Testis (tissue), 3 donors: ENCODE results near the gene RASSF3. TPM values are rescaled to one million over a fixed set of nuclear protein-coding genes. Genes with fewer than 3 reads are reported as not detected.
A peak's percentile ranks its signal among the peaks of the same experiment; 100 is the strongest.

Experiments
- DNase-seq: peaks from one replicate; pipeline ENCODE4 v3.0.0-alpha.2; 2019
- H3K27ac ChIP-seq, 2 donors: fragments of 200-600 bp; sonication (generic); one replicate each; pipeline ENCODE4 v1.5.1; 2019
- H3K27me3 ChIP-seq: fragments of 200-600 bp; sonication (generic); one replicate; pipeline ENCODE4 v1.5.1; 2019
- H3K36me3 ChIP-seq: fragments of 200-600 bp; sonication (generic); one replicate; pipeline ENCODE4 v1.5.1; 2017; ENCODE audit warnings: low read depth; ENCODE audit errors: missing control alignments
- H3K4me1 ChIP-seq: fragments of 200-600 bp; sonication (generic); one replicate; pipeline ENCODE4 v1.5.1; 2019
- H3K4me3 ChIP-seq, 2 donors: fragments of 200-600 bp; sonication (generic); one replicate each; pipeline ENCODE4 v1.5.1; 2017 to 2019
- H3K9me3 ChIP-seq: fragments of 200-600 bp; sonication (generic); one replicate; pipeline ENCODE4 v1.5.1; 2017
- CTCF ChIP-seq, 3 experiments: fragments of 450-650 bp in 2 of 3; fragments of 200-600 bp in 1 of 3; sonication (generic) in 1 of 3; IDR thresholded peaks; one replicate each; pipeline ENCODE4 v1.5.1; 2016 to 2019; ENCODE audit warnings: antibody characterized with exemption in 3 of 3, mild to moderate bottlenecking in 2 of 3, moderate library complexity in 1 of 3
- POLR2A ChIP-seq: fragments of 450-650 bp; IDR thresholded peaks from one replicate; pipeline ENCODE4 v1.6.1; 2017; ENCODE audit warnings: antibody characterized with exemption, mild to moderate bottlenecking, moderate library complexity
- WGBS, 2 donors: methylation state at CpG; one replicate each; pipeline ENCODE4 v1.1.5; 2018; 5-methylcytosine and 5-hydroxymethylcytosine counted together
- intact Hi-C: fragments of 100-400 bp; cut with DNase I; formaldehyde crosslinking; loops from one replicate; pipeline ENCODE4 v1.15.1; 2023; ENCODE audit warnings: low total_unique reads
- polyA plus RNA-seq: library from polyadenylated mRNA; stranded (reverse); fragments of 350-450 nt; fragmentation: Illumina TruSeq; extraction: RNeasy Lipid Tissue Mini Kit (QIAGEN cat#74804); gene quantifications from one replicate; pipeline ENCODE4 v1.2.3, GENCODE V29; 2014; ENCODE audit warnings: low read depth, low replicate concordance; ENCODE audit not compliant: insufficient read depth
- total RNA-seq, 2 donors: library from RNA; depleted of rRNA; stranded (reverse); fragments of >200 nt; gene quantifications; one replicate each; pipeline ENCODE4 v1.2.3, GENCODE V29; 2016

RASSF3 gene
- total and polyA plus RNA-seq, 3 donors from 2014 or later: 20.3 to 27.5 (median 26.4) TPM

- Histone ChIP-seq H3K27me3 (no peaks in the 10 kb centered on the region), H3K9me3 (no peaks in the 10 kb centered on the region), H3K27ac (no peak overlapping the region), H3K4me3 (no peak overlapping the region), H3K36me3 (no peaks in the 10 kb centered on the region), H3K4me1 (no peaks in the 10 kb centered on the region)
- no peak for DNase-seq
- 74 to 84% methylated on average over 4 of the region's 4 CpGs for WGBS, 2 donors
- TF ChIP-seq POLR2A (no peak), CTCF (IDR thresholded peaks at IDR 0.05) (no peak)
- intact Hi-C loops: no loop called here
These were observed 97.1 kb downstream of the RASSF3 start for GRCh38 chr12:64707362-64707761.

GRCh38 chr12:64707926-64708325 is 97.6 kb downstream of the RASSF3 start:
- H3K27ac ChIP-seq: no peak overlapping the region
- no peaks in the 10 kb centered on the region for H3K27me3 ChIP-seq
- intact Hi-C loops: no loop called here
- DNase-seq: no peak
- H3K4me1 ChIP-seq: no peaks in the 10 kb centered on the region
- H3K9me3 ChIP-seq: no peaks in the 10 kb centered on the region
- H3K36me3 ChIP-seq: no peaks in the 10 kb centered on the region
- 85 to 92% methylated on average over 2 of the region's 2 CpGs for WGBS, 2 donors
- H3K4me3 ChIP-seq: no peak overlapping the region
- TF ChIP-seq CTCF (IDR thresholded peaks at IDR 0.05) (no peak), POLR2A (no peak)

DNA sequence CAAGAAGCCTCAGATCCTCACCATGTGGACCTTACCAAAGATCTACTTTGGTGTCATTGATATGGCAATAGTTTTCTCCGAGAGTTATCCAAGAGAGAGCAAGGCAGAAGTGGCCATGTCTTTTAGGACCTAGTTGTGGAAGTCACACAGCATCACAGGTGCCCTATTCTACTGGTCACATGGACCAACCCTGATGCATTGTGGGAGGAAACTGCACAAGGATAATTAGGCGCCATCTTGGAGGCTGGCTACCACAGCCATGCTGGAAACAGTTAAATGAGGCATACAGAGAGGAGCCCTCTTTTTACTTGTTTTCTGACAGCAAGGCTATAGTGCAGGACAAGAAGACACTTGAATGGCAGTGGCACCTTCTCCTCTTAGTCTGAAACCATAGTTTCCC is 99.1 kb downstream of the RASSF3 start:
- no peaks in the 10 kb centered on the region for H3K4me1 ChIP-seq

DNA sequence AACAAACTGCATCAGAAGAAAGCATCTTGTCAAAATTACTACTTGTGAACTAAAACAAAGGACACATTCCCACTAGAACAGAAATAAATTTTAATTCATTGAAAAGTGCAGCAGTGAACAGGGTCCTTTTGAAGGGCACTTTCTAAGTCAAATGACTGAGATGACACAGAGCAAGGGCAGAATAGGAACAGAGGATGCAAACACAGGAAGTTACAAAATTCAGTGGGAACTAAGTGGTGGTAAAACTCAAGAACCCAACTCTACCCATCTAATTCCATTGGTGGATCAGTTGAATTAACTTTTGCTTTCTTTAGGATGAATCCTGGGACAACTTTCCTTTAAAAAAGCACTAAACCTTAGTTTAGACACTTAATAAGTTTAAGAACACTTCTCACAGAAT is 103.1 kb downstream of the RASSF3 start:
- no peak for TF ChIP-seq CTCF (IDR thresholded peaks at IDR 0.05)
- no peak for TF ChIP-seq POLR2A
- intact Hi-C loops: no loop called here
- Histone ChIP-seq H3K27ac (no peak overlapping the region), H3K4me3 (no peak overlapping the region), H3K36me3 (no peaks in the 10 kb centered on the region), H3K4me1 (no peaks in the 10 kb centered on the region), H3K9me3 (no peaks in the 10 kb centered on the region), H3K27me3 (no peaks in the 10 kb centered on the region)
- no peak for DNase-seq

More for the DNA sequence above, 99.1 kb downstream of the RASSF3 start:
- Histone ChIP-seq H3K4me3 (no peak overlapping the region), H3K27ac (no peak overlapping the region), H3K36me3 (no peaks in the 10 kb centered on the region), H3K27me3 (no peaks in the 10 kb centered on the region), H3K9me3 (no peaks in the 10 kb centered on the region)
- 95 to 100% methylated on average over 2 of the region's 2 CpGs for WGBS, 2 donors
- TF ChIP-seq CTCF (IDR thresholded peaks at IDR 0.05) (no peak), POLR2A (no peak)
- intact Hi-C loops: no loop called here
- DNase-seq: peak; percentile 26

DNA sequence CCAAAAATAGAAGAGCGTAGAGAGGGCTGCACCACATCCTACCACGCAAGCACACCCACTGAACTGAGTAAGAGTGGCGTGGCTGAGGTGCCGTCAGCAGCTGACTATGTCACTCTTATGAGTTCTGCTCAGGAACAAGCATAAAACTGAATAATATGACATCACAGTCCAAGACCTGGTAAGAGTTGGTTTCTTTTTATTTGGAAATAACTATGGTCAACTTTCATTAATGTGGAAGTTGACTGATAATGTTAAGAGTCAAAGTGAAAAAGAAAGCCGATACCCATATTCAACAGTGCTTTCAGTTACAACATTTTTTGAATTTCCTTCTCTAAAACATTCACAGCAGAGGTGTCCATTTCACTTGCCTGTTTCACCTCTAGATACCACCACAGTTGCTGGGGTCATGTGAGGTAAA is 104.3 kb downstream of the RASSF3 start:
- WGBS, 2 donors: 85% methylated on average over 5 of the region's 5 CpGs
- Histone ChIP-seq H3K36me3 (no peaks in the 10 kb centered on the region), H3K27ac (no peak overlapping the region), H3K27me3 (no peaks in the 10 kb centered on the region), H3K9me3 (no peaks in the 10 kb centered on the region), H3K4me1 (no peaks in the 10 kb centered on the region), H3K4me3 (no peak overlapping the region)
- no peak for TF ChIP-seq CTCF (IDR thresholded peaks at IDR 0.05)
- TF ChIP-seq POLR2A: no peak
- DNase-seq: no peak
- intact Hi-C loops: no loop called here
